ACC112 (cell line): ENCODE measurements around the gene TNS1.

Source experiments
- H2AFZ ChIP-seq: fragments of 200-600 bp; sonication (generic); one replicate; pipeline ENCODE4 v1.6.0; 2017; ENCODE audit warnings: antibody characterized with exemption, low read length; ENCODE audit not compliant: unreplicated experiment
- H3K27ac ChIP-seq: fragments of 200-600 bp; sonication (generic); 2 replicates; pipeline ENCODE4 v1.5.1; 2014; ENCODE audit warnings: low read depth, mild to moderate bottlenecking, antibody characterized with exemption, low read length, moderate library complexity
- H3K27me3 ChIP-seq: fragments of 200-600 bp; sonication (generic); 2 replicates; pipeline ENCODE4 v1.6.1; 2014; ENCODE audit warnings: mild to moderate bottlenecking, antibody characterized with exemption, low read length, moderate library complexity, mixed read lengths; ENCODE audit not compliant: insufficient read depth
- H3K36me3 ChIP-seq: fragments of 200-600 bp; sonication (generic); 2 replicates; pipeline ENCODE4 v1.6.1; 2016; ENCODE audit warnings: mild to moderate bottlenecking, antibody characterized with exemption, low read length, moderate library complexity, mixed read lengths; ENCODE audit not compliant: insufficient read depth
- H3K4me1 ChIP-seq: fragments of 200-600 bp; sonication (generic); one replicate; pipeline ENCODE4 v1.6.1; 2016; ENCODE audit warnings: low read length, mixed read lengths; ENCODE audit not compliant: insufficient read depth, unreplicated experiment, control insufficient read depth
- H3K4me3 ChIP-seq: fragments of 200-600 bp; sonication (generic); 2 replicates; pipeline ENCODE4 v1.5.1; 2014; ENCODE audit warnings: mild to moderate bottlenecking, low read depth, low read length
- H3K79me2 ChIP-seq: fragments of 200-600 bp; sonication (generic); one replicate; pipeline ENCODE4 v1.6.0; 2016; ENCODE audit warnings: low read length; ENCODE audit not compliant: control insufficient read depth, unreplicated experiment, insufficient read depth

Gene TNS1

GRCh38 chr2:217799563-217800432 is 203.0 kb downstream of the TNS1 start:
- H3K27ac ChIP-seq = no peak overlapping the region
- H3K79me2 ChIP-seq = no peaks in the 10 kb centered on the region
- H2AFZ ChIP-seq = no peak overlapping the region
- peaks cover 5% of the 10 kb centered on the region for H3K4me1 ChIP-seq
- H3K36me3 ChIP-seq = peaks cover 5% of the 10 kb centered on the region; the same call in 1 of the 2 replicates
- H3K4me3 ChIP-seq = no peak overlapping the region
- no peaks in the 10 kb centered on the region for H3K27me3 ChIP-seq

DNA sequence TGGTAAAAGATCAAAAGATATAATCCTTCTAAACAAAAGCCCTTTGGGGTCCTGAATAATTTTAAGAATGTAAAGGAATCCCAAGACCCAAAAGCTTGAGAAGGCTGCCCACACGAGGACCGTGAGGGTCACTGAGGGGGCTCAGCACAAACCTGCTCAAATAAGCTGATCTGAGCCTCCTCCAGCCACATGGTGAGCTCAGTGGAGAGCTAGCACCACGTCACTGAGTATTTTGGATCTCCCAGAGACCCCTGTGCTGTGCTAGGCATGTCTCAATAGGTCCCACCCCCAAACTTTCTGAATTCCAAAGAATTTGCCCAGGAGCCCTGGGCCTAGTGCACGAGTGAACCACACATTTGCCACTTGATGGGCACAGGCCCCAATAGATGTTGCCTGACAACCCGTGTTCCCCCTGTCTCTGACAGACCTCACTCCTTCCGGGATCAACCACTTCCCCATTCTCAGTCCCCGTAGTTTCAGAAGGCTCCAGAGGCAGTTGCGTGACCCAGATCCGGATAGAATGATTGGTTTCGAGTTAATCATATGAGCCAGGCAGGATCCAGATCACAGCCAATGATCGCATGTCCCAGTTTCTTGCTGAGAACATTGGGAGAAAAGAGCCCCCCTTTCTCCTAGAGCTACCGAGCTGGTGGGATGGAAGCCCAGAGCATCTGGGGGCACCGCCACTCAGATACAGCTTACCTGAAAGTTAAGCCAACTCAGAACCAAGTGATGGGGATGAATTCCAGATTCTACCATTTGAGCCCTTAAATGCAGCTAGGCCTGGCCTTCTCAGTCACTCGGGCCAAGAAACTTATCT is 203.8 kb downstream of the TNS1 start:
- H3K79me2 ChIP-seq = no peaks in the 10 kb centered on the region
- H3K27me3 ChIP-seq = no peaks in the 10 kb centered on the region
- H2AFZ ChIP-seq = no peak overlapping the region
- peaks cover 14% of the 10 kb centered on the region for H3K4me1 ChIP-seq
- H3K27ac ChIP-seq = no peak overlapping the region
- no peak overlapping the region for H3K4me3 ChIP-seq
- H3K36me3 ChIP-seq = peaks cover 3% of the 10 kb centered on the region; the same call in 1 of the 2 replicates

DNA sequence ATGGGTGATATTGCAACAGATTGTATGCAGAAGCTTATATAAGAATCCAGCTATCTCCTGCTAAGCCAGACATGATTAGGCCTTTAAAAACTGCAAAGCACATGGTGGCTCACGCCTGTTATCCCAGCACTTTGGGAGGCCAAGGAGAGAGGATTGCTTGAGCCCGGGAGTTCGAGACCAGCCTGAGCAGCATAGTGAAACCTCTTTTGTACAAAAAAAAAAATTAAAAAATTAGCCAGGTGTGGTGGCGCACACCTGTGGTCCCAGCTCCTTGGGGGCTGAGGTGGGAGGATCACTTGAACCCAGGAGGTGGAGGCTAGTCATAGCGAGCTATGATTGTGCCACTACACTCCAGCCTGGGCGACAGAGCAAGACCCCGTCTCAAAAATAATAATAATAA is 204.6 kb downstream of the TNS1 start:
- Histone ChIP-seq H3K27me3 (no peaks in the 10 kb centered on the region), H3K4me1 (peaks cover 21% of the 10 kb centered on the region), H3K4me3 (no peak overlapping the region), H3K27ac (no peak overlapping the region), H3K36me3 (no peaks in the 10 kb centered on the region), H2AFZ (no peak overlapping the region), H3K79me2 (no peaks in the 10 kb centered on the region)

- Histone ChIP-seq H3K36me3 (no peaks in the 10 kb centered on the region), H3K27ac (no peak overlapping the region), H3K27me3 (no peaks in the 10 kb centered on the region), H3K4me1 (peaks cover 27% of the 10 kb centered on the region), H2AFZ (no peak overlapping the region), H3K79me2 (no peaks in the 10 kb centered on the region), H3K4me3 (no peak overlapping the region)
Measured at GRCh38 chr2:217797661-217798069, 205.1 kb downstream of the TNS1 start.

DNA sequence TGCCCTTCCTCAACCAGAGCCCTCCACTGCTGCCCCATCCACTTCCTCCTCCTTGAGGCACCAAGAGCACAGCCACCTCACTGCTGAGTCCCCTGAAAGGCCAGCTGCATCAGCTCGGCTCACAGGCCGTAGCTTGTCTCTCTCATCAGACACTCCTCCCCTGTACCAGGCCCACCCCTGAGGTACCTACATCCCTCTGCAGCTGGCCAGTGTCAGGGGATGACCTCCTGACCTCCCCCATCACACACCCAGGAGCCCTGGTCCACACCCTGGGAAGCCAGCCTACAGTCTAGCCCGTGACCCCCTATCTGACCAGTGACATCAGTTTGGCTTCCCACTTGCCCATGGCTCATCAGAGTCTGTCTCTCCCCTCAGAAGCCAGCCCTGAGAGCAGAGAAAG is 205.6 kb downstream of the TNS1 start:
- no peak overlapping the region for H3K4me3 ChIP-seq
- H3K27ac ChIP-seq = no peak overlapping the region
- no peaks in the 10 kb centered on the region for H3K27me3 ChIP-seq
- peaks cover 27% of the 10 kb centered on the region for H3K4me1 ChIP-seq
- H2AFZ ChIP-seq = no peak overlapping the region
- H3K79me2 ChIP-seq = no peaks in the 10 kb centered on the region
- no peaks in the 10 kb centered on the region for H3K36me3 ChIP-seq

DNA sequence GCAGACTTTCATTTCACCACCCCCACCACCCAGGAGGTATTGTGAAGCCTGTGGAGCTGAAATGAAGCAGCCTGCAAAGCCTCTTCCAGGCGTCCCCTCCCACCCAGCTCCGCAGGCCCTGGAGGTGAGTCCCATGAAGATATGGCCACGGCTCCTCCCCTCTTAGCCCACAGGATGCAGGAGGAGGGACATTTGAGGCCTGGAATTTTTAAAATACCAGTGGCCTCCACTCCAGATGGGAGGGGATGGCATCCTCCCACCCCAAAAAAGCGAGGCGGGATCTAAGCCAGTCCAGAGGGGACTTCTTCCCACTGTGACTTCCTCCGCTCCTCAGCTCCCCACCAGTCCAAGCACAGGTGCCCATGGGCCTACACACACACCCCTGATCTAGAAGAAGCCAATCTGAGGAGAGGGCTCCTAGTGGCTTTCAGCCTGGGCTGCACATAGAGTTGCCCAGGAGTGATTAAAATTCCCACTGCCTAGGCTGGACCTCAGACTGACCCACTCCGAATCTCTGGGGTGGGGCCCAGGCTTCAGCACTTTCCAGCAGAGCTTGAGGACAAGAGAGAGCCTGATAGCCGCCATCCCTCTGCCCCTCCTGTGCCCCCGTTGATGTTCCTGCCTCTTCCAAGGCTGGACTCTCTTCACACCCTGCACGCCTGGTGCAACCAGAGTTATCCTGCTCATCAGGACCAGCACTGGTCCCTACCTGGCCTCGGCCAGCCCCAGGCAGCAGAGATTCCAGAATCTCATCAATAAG is 206.9 kb downstream of the TNS1 start:
- H3K4me1 ChIP-seq = peaks cover 36% of the 10 kb centered on the region
- H3K79me2 ChIP-seq = no peaks in the 10 kb centered on the region
- H3K36me3 ChIP-seq = no peaks in the 10 kb centered on the region
- H3K4me3 ChIP-seq = no peak overlapping the region
- no peak overlapping the region for H2AFZ ChIP-seq
- H3K27ac ChIP-seq = no peak overlapping the region
- no peaks in the 10 kb centered on the region for H3K27me3 ChIP-seq

DNA sequence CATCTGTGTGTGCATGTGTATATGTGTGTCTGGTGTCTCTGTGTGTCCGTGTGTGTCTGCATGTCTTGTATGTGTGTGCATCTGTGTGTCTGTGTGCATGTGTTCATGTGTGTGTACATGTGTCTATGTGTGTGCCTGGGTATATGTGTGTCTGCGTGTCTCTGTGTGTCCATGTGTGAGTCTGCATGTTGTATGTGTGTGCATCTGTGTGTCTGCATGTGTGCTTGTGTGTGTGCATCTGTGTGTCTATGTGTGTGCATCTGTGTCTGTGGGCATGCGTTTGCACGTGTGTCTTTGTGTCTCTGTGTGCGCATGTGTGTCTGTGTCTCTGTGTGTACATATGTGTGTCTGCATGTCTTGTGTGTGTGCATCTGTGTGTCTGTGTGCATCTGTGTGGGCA is 207.7 kb downstream of the TNS1 start:
- Histone ChIP-seq H3K4me1 (peaks cover 44% of the 10 kb centered on the region), H3K27me3 (no peaks in the 10 kb centered on the region), H3K79me2 (no peaks in the 10 kb centered on the region), H2AFZ (no peak overlapping the region), H3K36me3 (no peaks in the 10 kb centered on the region), H3K27ac (no peak overlapping the region), H3K4me3 (no peak overlapping the region)

- H3K36me3 ChIP-seq = no peaks in the 10 kb centered on the region
- H3K27ac ChIP-seq = no peak overlapping the region
- H3K79me2 ChIP-seq = no peaks in the 10 kb centered on the region
- H3K4me1 ChIP-seq = peaks cover 45% of the 10 kb centered on the region
- no peak overlapping the region for H2AFZ ChIP-seq
- H3K4me3 ChIP-seq = no peak overlapping the region
- H3K27me3 ChIP-seq = no peaks in the 10 kb centered on the region
Measured at GRCh38 chr2:217794133-217794986, 208.4 kb downstream of the TNS1 start.

- H3K4me1 ChIP-seq = peaks cover 45% of the 10 kb centered on the region
- no peaks in the 10 kb centered on the region for H3K79me2 ChIP-seq
- peak overlapping the region; percentile 19; the same call in 1 of the 2 replicates for H3K27ac ChIP-seq
- no peak overlapping the region for H3K4me3 ChIP-seq
- H3K36me3 ChIP-seq = no peaks in the 10 kb centered on the region
- no peaks in the 10 kb centered on the region for H3K27me3 ChIP-seq
- H2AFZ ChIP-seq = no peak overlapping the region
Measured at GRCh38 chr2:217793566-217794132, 209.1 kb downstream of the TNS1 start.
